Lung (tissue), 12 donors: ENCODE data around the gene HOMER2. TPM values are rescaled to one million over a fixed set of nuclear protein-coding genes. Genes with fewer than 3 reads are reported as not detected.

ENCODE experiments used
- ATAC-seq: fragments of 200-7000 bp; cut with Tn5 transposase; one replicate; pipeline ENCODE4 v1.9.1; 2020; ENCODE audit warnings: moderate number of reproducible peaks; ENCODE audit not compliant: insufficient read depth, low FRiP score
- DNase-seq, 3 donors: peaks; one replicate each; pipeline ENCODE4 v3.0.0-alpha.2; 2013 to 2017
- H3K27ac ChIP-seq, 2 donors: one replicate each; pipeline ENCODE4 v1.5.1; 2013; ENCODE audit warnings: mild to moderate bottlenecking in 2 of 2, moderate library complexity in 2 of 2, control low read depth in 1 of 2, inconsistent platforms in 1 of 2, low read depth in 1 of 2, low read length in 1 of 2
- H3K27me3 ChIP-seq, 3 donors: one replicate each; pipeline ENCODE4 v1.5.1; 2013; ENCODE audit warnings: low read length in 2 of 3; ENCODE audit not compliant: control insufficient read depth in 3 of 3, insufficient read depth in 3 of 3
- H3K36me3 ChIP-seq, 4 donors: one replicate each; pipeline ENCODE4 v1.5.1; 2013; ENCODE audit warnings: low read length in 4 of 4, mild to moderate bottlenecking in 1 of 4, moderate library complexity in 1 of 4; ENCODE audit not compliant: control insufficient read depth in 4 of 4, insufficient read depth in 4 of 4
- H3K4me1 ChIP-seq, 5 donors: one replicate each; pipeline ENCODE4 v1.5.1; 2013; ENCODE audit warnings: low read length in 5 of 5, mild to moderate bottlenecking in 2 of 5, moderate library complexity in 1 of 5; ENCODE audit not compliant: control insufficient read depth in 5 of 5, insufficient read depth in 5 of 5
- H3K4me3 ChIP-seq: one replicate; pipeline ENCODE4 v1.5.1; 2013; ENCODE audit warnings: mild to moderate bottlenecking, control low read depth, moderate library complexity
- H3K9ac ChIP-seq, 2 donors: one replicate each; pipeline ENCODE4 v1.5.1; 2013; ENCODE audit warnings: low read length in 2 of 2, control low read depth in 1 of 2; ENCODE audit not compliant: insufficient read depth in 1 of 2
- H3K9me3 ChIP-seq, 4 donors: one replicate each; pipeline ENCODE4 v1.5.1; 2013; ENCODE audit warnings: low read length in 3 of 4, mild to moderate bottlenecking in 1 of 4, moderate library complexity in 1 of 4; ENCODE audit not compliant: control insufficient read depth in 4 of 4, insufficient read depth in 3 of 4
- WGBS, 2 donors: extraction: QIAGEN DNeasy Blood & Tissue Kit; methylation state at CpG; one replicate each; pipeline ENCODE4 v1.1.7; 2013; 5-methylcytosine and 5-hydroxymethylcytosine counted together
- polyA plus RNA-seq, 2 donors: library from polyadenylated mRNA; stranded (reverse); fragments of 200-250 nt; gene quantifications; one replicate each; pipeline ENCODE4 v1.2.1, GENCODE V29; 2013
- total RNA-seq, 2 donors: library from RNA; depleted of rRNA in 1 of 2; stranded (reverse); fragments of >200 nt in 1 of 2; gene quantifications; one replicate each; pipeline ENCODE4 v1.2.1, GENCODE V29; 2014 to 2021
- TF ChIP-seq, protein P1 (sequence below): IDR thresholded peaks from 2 replicates; pipeline ENCODE4 v1.5.1; 2012; ENCODE audit warnings: mild to moderate bottlenecking; ENCODE audit errors: control extremely low read depth, extremely low read depth
- donor health status: control.
- donor health status: control.
- donor health status: Bipolar disorder and iron deficiency.
- donor health status: healthy.
- donor health status: DM: yes; HTN: yes; CAD: no.

HOMER2 gene
- total and polyA plus RNA-seq, 4 donors = 7.5 to 18.1 (median 11.6) TPM

DNA sequence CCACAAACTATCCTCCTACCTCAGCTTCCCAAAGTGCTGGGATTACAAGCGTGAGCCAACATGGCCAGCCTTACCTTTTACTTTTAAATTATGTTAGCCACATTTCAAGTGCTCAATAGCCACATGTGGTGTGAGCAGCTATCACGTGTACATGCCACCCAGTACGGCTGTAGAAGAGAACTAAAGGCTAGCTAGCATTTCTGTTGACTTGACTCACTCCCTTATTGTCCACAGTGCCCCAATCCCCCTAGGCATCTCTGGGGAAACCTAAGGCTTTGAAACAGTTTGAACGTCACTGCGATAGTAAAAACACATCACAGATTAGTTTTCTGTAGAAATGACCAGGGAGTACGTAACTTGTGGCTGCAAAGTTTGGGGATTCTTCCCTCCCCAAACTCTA lies 46.9 kb upstream of the HOMER2 start:
- H3K36me3 ChIP-seq = peaks cover 0 to 5% (median 2%) of the 10 kb centered on the region in 4 donors
- TF ChIP-seq, protein P1, sequence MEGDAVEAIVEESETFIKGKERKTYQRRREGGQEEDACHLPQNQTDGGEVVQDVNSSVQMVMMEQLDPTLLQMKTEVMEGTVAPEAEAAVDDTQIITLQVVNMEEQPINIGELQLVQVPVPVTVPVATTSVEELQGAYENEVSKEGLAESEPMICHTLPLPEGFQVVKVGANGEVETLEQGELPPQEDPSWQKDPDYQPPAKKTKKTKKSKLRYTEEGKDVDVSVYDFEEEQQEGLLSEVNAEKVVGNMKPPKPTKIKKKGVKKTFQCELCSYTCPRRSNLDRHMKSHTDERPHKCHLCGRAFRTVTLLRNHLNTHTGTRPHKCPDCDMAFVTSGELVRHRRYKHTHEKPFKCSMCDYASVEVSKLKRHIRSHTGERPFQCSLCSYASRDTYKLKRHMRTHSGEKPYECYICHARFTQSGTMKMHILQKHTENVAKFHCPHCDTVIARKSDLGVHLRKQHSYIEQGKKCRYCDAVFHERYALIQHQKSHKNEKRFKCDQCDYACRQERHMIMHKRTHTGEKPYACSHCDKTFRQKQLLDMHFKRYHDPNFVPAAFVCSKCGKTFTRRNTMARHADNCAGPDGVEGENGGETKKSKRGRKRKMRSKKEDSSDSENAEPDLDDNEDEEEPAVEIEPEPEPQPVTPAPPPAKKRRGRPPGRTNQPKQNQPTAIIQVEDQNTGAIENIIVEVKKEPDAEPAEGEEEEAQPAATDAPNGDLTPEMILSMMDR = no peak
- no peak overlapping the region for H3K4me3 ChIP-seq
- H3K27me3 ChIP-seq = no peaks in the 10 kb centered on the region
- 91 to 98% methylated on average over 6 of the region's 6 CpGs for WGBS, 2 donors
- DNase-seq = no peak
- H3K4me1 ChIP-seq = peaks cover 0 to 9% (median 0%) of the 10 kb centered on the region in 5 donors
- no peak overlapping the region for H3K9ac ChIP-seq
- ATAC-seq = no peak
- H3K27ac ChIP-seq = no peak overlapping the region
- no peaks in the 10 kb centered on the region for H3K9me3 ChIP-seq

DNA sequence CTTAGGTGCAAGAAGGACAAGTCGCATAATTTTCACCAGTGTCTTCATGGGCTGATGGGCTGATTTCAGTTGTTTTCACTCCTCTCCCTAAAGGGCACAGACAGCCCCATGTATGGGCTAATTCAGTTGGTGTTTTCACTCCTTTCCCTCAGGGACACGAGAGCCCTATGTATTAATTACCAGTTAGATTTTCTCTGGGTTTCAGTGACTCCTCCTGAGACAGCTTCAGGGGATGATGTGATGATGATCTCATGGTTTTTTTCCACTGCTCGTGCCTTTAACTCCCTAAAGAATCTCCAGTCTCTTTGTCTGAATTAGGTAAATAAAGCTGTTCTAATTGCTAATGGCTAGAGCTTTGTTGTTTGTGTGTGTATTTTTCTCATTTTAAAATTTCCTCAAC lies 43.4 kb upstream of the HOMER2 start:
- no peak overlapping the region for H3K9ac ChIP-seq
- no peak overlapping the region for H3K27ac ChIP-seq
- WGBS, 2 donors = 75 to 83% methylated on average over 3 of the region's 3 CpGs
- ATAC-seq = no peak
- H3K4me1 ChIP-seq = peaks cover 0 to 9% (median 0%) of the 10 kb centered on the region in 5 donors
- H3K4me3 ChIP-seq = no peak overlapping the region
- no peaks in the 10 kb centered on the region for H3K9me3 ChIP-seq
- DNase-seq = no peak
- peaks cover 0 to 4% (median under 1%) of the 10 kb centered on the region in 4 donors for H3K36me3 ChIP-seq
- H3K27me3 ChIP-seq = no peaks in the 10 kb centered on the region
- TF ChIP-seq, protein P1 = no peak

DNA sequence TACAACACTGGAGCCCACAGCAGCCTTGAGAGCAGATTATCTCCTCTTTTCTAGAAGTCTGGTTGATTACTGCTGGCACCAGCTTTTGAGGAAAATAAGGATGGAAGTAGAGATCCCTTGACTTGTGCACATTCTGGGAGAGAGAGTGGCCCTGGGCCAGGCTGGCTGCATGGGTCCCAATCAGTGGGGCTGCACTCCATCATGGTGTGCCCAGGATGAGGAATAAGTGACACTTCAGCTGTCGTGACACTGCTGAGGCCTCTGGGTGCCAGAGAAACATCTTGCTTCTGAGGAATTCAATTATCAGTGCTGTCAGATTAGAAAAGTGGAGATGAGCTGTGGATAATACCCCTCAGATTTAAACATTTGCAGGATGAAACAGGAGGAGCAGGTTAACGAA lies 42.6 kb upstream of the HOMER2 start:
- TF ChIP-seq, protein P1 = no peak
- 84 to 90% methylated on average over 2 of the region's 2 CpGs for WGBS, 2 donors
- no peak for DNase-seq

DNA sequence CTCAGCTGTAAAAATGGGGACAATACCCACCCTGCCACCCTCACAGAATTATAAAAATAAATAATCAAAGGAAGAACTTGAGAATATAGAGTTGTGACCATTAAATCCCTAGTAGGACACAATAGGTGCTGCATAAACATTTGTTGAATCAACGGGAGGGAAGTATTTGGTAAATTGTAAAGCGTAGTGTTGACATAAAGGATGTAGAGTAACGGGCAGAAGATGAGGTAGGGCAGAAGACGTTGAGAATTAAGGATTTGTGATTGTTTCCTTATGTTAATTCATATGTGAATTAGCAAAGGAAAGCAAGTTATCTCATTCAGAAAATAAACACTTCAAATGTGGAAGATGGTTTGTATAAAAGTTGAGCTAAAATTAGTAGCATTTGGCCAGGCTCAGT lies 40.6 kb upstream of the HOMER2 start:
- H3K27ac ChIP-seq = no peak overlapping the region
- no peak overlapping the region for H3K9ac ChIP-seq
- ATAC-seq = no peak
- no peak for DNase-seq
- TF ChIP-seq, protein P1 = no peak
- no peaks in the 10 kb centered on the region for H3K4me1 ChIP-seq
- no peak overlapping the region for H3K4me3 ChIP-seq
- no peaks in the 10 kb centered on the region for H3K9me3 ChIP-seq
- no peaks in the 10 kb centered on the region for H3K27me3 ChIP-seq
- peaks cover 0 to 4% (median 3%) of the 10 kb centered on the region in 4 donors for H3K36me3 ChIP-seq
- 69 to 70% methylated on average over 4 of the region's 4 CpGs for WGBS, 2 donors

More for the DNA sequence above, 42.6 kb upstream of the HOMER2 start:
- H3K27me3 ChIP-seq = no peaks in the 10 kb centered on the region
- no peaks in the 10 kb centered on the region for H3K9me3 ChIP-seq
- H3K4me1 ChIP-seq = peaks cover 0 to 7% (median 0%) of the 10 kb centered on the region in 5 donors
- no peak overlapping the region for H3K9ac ChIP-seq
- H3K27ac ChIP-seq = no peak overlapping the region
- no peak overlapping the region for H3K4me3 ChIP-seq
- H3K36me3 ChIP-seq = peaks cover 0 to 4% (median 1%) of the 10 kb centered on the region in 4 donors
- no peak for ATAC-seq
